GM12875 (cell line): Measurements from ENCODE around the gene CLDN10.

Experiments used
- H3K4me3 ChIP-seq: one replicate; pipeline ENCODE4 v1.5.1; 2011; ENCODE audit warnings: low read depth, low read length, control low read depth
- CTCF ChIP-seq: IDR thresholded peaks from 2 replicates; pipeline ENCODE4 v1.5.1; 2011; ENCODE audit warnings: low read depth, mild to moderate bottlenecking, control low read depth, inconsistent platforms, low read length, moderate library complexity, borderline replicate concordance; ENCODE audit not compliant: insufficient read depth

Gene CLDN10

GRCh38 chr13:95568131-95568530 lies 15.6 kb downstream of the CLDN10 start:
- no peak for TF ChIP-seq CTCF
- H3K4me3 ChIP-seq: no peak overlapping the region

- TF ChIP-seq CTCF: no peak
- H3K4me3 ChIP-seq: no peak overlapping the region
These were observed 17.5 kb downstream of the CLDN10 start for GRCh38 chr13:95570016-95570415.

GRCh38 chr13:95571941-95572340 lies 19.4 kb downstream of the CLDN10 start:
- no peak overlapping the region for H3K4me3 ChIP-seq
- TF ChIP-seq CTCF: no peak

GRCh38 chr13:95573221-95573620 lies 20.7 kb downstream of the CLDN10 start:
- no peak overlapping the region for H3K4me3 ChIP-seq
- no peak for TF ChIP-seq CTCF

- TF ChIP-seq CTCF: no peak
- H3K4me3 ChIP-seq: no peak overlapping the region
These were observed 26.8 kb downstream of the CLDN10 start for GRCh38 chr13:95579303-95579702.

- TF ChIP-seq CTCF: no peak
- H3K4me3 ChIP-seq: no peak overlapping the region
These were observed 33.3 kb downstream of the CLDN10 start for GRCh38 chr13:95585867-95586266.

GRCh38 chr13:95588134-95588533 lies 35.6 kb downstream of the CLDN10 start:
- TF ChIP-seq CTCF: no peak
- no peak overlapping the region for H3K4me3 ChIP-seq
